HEK293 (cell line): ENCODE results near the gene DPF3.

Source experiments
- CTCF ChIA-PET: fragments of 350-600 bp; formaldehyde crosslinking; extraction: SDS; loops from one replicate; lab custom pipeline; 2021; ENCODE audit warnings: antibody characterized with exemption; lab: Yijun Ruan, JAX
- POLR2A ChIA-PET: fragments of 300-600 bp; formaldehyde crosslinking; extraction: SDS; loops from one replicate; lab custom pipeline; 2020; ENCODE audit warnings: antibody characterized with exemption, inconsistent platforms; lab: Yijun Ruan, JAX
- H3K27ac ChIP-seq: fragments of 200-500 bp; sonication (Bioruptor generic); 2 replicates; pipeline ENCODE4 v1.5.1; 2014; ENCODE audit warnings: low read depth, low read length, control low read depth, inconsistent platforms; ENCODE audit errors: extremely low read depth
- H3K36me3 ChIP-seq, 2 experiments: fragments of 200-500 bp in 1 of 2; sonication (Bioruptor generic) in 1 of 2; 1 replicate in 1 of 2; 2 replicates in 1 of 2; pipeline ENCODE4 v1.5.1; 2014 to 2017; ENCODE audit warnings: inconsistent platforms in 2 of 2, low read length in 2 of 2; ENCODE audit not compliant: control insufficient read depth in 2 of 2, insufficient read depth in 1 of 2
- H3K4me1 ChIP-seq: fragments of 200-500 bp; sonication (Bioruptor generic); 2 replicates; pipeline ENCODE4 v1.5.1; 2014; ENCODE audit warnings: mild to moderate bottlenecking, low read length, inconsistent platforms; ENCODE audit not compliant: control insufficient read depth, insufficient read depth
- H3K4me3 ChIP-seq: 2 replicates; pipeline ENCODE4 v1.5.1; 2011; ENCODE audit warnings: low read depth, mild to moderate bottlenecking, control low read depth, low read length, moderate library complexity
- H3K9me3 ChIP-seq: fragments of 200-500 bp; sonication (Bioruptor generic); 2 replicates; pipeline ENCODE4 v1.5.1; 2014; ENCODE audit warnings: low read depth, low read length, inconsistent platforms; ENCODE audit not compliant: control insufficient read depth, insufficient read depth
- PRDM1 ChIP-seq: fragments of 450-650 bp; formaldehyde crosslinking; IDR thresholded peaks from 2 replicates; pipeline ENCODE4; 2016; ENCODE audit warnings: missing biosample characterization, missing genetic modification characterization
- PRDM10 ChIP-seq: fragments of 450-650 bp; formaldehyde crosslinking; IDR thresholded peaks from 2 replicates; pipeline ENCODE4 v1.5.1; 2016; ENCODE audit warnings: missing biosample characterization, missing genetic modification characterization
- ZBTB1 ChIP-seq: fragments of 450-650 bp; formaldehyde crosslinking; IDR thresholded peaks from 2 replicates; pipeline ENCODE4 v1.5.1; 2016; ENCODE audit warnings: missing biosample characterization, missing genetic modification characterization
- ZFP69B ChIP-seq: fragments of 450-650 bp; formaldehyde crosslinking; IDR thresholded peaks from 2 replicates; pipeline ENCODE4 v1.5.1; 2016; ENCODE audit warnings: missing biosample characterization, missing genetic modification characterization
- ZNF157 ChIP-seq: fragments of 450-650 bp; formaldehyde crosslinking; IDR thresholded peaks from 2 replicates; pipeline ENCODE4 v1.5.1; 2016; ENCODE audit warnings: missing biosample characterization, missing genetic modification characterization
- ZNF169 ChIP-seq: fragments of 450-650 bp; formaldehyde crosslinking; IDR thresholded peaks from 2 replicates; pipeline ENCODE4 v1.5.1; 2016; ENCODE audit warnings: missing biosample characterization, missing genetic modification characterization
- ZNF24 ChIP-seq: fragments of 450-650 bp; formaldehyde crosslinking; IDR thresholded peaks from 2 replicates; pipeline ENCODE4 v1.5.1; 2016; ENCODE audit warnings: missing biosample characterization, missing genetic modification characterization
- ZNF37A ChIP-seq: fragments of 450-650 bp; IDR thresholded peaks from 2 replicates; pipeline ENCODE4 v1.5.1; 2018; ENCODE audit warnings: missing biosample characterization, missing genetic modification characterization
- ZNF391 ChIP-seq: fragments of 450-650 bp; formaldehyde crosslinking; IDR thresholded peaks from 2 replicates; pipeline ENCODE4 v1.5.1; 2016; ENCODE audit warnings: low read depth, missing biosample characterization, missing genetic modification characterization, borderline replicate concordance
- ZNF449 ChIP-seq: fragments of 450-650 bp; formaldehyde crosslinking; IDR thresholded peaks from 2 replicates; pipeline ENCODE4 v1.5.1; 2017; ENCODE audit warnings: missing biosample characterization, mild to moderate bottlenecking, missing genetic modification characterization, moderate library complexity
- ZNF621 ChIP-seq: fragments of 450-650 bp; formaldehyde crosslinking; IDR thresholded peaks from 2 replicates; pipeline ENCODE4 v1.5.1; 2017; ENCODE audit warnings: missing biosample characterization, missing genetic modification characterization
- ZNF701 ChIP-seq: fragments of 450-650 bp; formaldehyde crosslinking; IDR thresholded peaks from 2 replicates; pipeline ENCODE4 v1.5.1; 2016; ENCODE audit warnings: missing biosample characterization, missing genetic modification characterization
- ZNF785 ChIP-seq: fragments of 450-650 bp; formaldehyde crosslinking; IDR thresholded peaks from 2 replicates; pipeline ENCODE4 v1.5.1; 2016; ENCODE audit warnings: missing biosample characterization, missing genetic modification characterization
- ZNF843 ChIP-seq: fragments of 450-650 bp; formaldehyde crosslinking; IDR thresholded peaks from 2 replicates; pipeline ENCODE4 v1.5.1; 2016; ENCODE audit warnings: missing biosample characterization, missing genetic modification characterization
- ZSCAN16 ChIP-seq: fragments of 450-650 bp; formaldehyde crosslinking; IDR thresholded peaks from 2 replicates; pipeline ENCODE4 v1.5.1; 2016; ENCODE audit warnings: missing biosample characterization, missing genetic modification characterization
- ZSCAN18 ChIP-seq: fragments of 450-650 bp; formaldehyde crosslinking; IDR thresholded peaks from 2 replicates; pipeline ENCODE4 v1.5.1; 2016; ENCODE audit warnings: missing biosample characterization, missing genetic modification characterization
- ZXDB ChIP-seq: fragments of 450-650 bp; formaldehyde crosslinking; IDR thresholded peaks from 2 replicates; pipeline ENCODE4 v1.5.1; 2016; ENCODE audit warnings: missing biosample characterization, missing genetic modification characterization
- TF ChIP-seq, protein P1 (sequence below): fragments of 450-650 bp; formaldehyde crosslinking; IDR thresholded peaks from 2 replicates; pipeline ENCODE4 v1.5.1; 2016; ENCODE audit warnings: missing biosample characterization, missing genetic modification characterization

Gene DPF3

DNA sequence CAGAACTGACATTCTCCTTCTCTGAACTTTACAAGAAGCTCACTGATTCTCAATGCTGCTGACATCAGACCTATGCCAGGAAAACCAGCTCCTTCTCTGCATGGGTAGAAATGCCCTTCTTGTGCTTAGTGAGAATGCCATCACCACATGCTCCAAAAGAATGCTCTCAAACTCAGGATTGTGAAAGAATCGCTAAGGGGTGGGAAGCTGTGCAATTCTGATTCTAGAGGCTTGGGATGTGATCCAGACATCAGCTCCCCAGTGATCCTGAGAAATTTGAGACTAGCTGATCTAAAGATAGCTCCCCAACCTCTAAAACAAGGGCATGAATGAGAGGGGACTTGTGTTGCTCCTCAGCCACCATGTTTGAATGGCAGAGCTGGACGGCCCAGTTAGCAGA, 113.2 kb downstream of the DPF3 start:
- Histone ChIP-seq H3K27ac (no peak overlapping the region), H3K4me1 (no peaks in the 10 kb centered on the region), H3K36me3 (no peaks in the 10 kb centered on the region), H3K9me3 (no peaks in the 10 kb centered on the region), H3K4me3 (no peak overlapping the region)
- CTCF ChIA-PET = interaction anchor here (0.5 kb wide), 1 partner anchor 40 kb away, joined by 4 read pairs; no protein-coding TSS in a partner anchor
- TF ChIP-seq ZBTB1 (tag by site-specific recombination) = no peak
- TF ChIP-seq ZSCAN18 = no peak
- no peak for TF ChIP-seq ZNF785
- no peak for TF ChIP-seq ZNF391 (tag by site-specific recombination)
- no peak for TF ChIP-seq ZXDB (tag by site-specific recombination)
- TF ChIP-seq, protein P1, sequence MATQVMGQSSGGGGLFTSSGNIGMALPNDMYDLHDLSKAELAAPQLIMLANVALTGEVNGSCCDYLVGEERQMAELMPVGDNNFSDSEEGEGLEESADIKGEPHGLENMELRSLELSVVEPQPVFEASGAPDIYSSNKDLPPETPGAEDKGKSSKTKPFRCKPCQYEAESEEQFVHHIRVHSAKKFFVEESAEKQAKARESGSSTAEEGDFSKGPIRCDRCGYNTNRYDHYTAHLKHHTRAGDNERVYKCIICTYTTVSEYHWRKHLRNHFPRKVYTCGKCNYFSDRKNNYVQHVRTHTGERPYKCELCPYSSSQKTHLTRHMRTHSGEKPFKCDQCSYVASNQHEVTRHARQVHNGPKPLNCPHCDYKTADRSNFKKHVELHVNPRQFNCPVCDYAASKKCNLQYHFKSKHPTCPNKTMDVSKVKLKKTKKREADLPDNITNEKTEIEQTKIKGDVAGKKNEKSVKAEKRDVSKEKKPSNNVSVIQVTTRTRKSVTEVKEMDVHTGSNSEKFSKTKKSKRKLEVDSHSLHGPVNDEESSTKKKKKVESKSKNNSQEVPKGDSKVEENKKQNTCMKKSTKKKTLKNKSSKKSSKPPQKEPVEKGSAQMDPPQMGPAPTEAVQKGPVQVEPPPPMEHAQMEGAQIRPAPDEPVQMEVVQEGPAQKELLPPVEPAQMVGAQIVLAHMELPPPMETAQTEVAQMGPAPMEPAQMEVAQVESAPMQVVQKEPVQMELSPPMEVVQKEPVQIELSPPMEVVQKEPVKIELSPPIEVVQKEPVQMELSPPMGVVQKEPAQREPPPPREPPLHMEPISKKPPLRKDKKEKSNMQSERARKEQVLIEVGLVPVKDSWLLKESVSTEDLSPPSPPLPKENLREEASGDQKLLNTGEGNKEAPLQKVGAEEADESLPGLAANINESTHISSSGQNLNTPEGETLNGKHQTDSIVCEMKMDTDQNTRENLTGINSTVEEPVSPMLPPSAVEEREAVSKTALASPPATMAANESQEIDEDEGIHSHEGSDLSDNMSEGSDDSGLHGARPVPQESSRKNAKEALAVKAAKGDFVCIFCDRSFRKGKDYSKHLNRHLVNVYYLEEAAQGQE = no peak
- no peak for TF ChIP-seq ZNF169
- no peak for TF ChIP-seq PRDM1
- TF ChIP-seq ZNF701 (tag by site-specific recombination) = no peak
- no peak for TF ChIP-seq ZNF37A (tag by site-specific recombination)
- TF ChIP-seq ZSCAN16 (tag by site-specific recombination) = no peak
- no peak for TF ChIP-seq ZFP69B (tag by site-specific recombination)
- no peak for TF ChIP-seq ZNF24
- TF ChIP-seq ZNF157 = no peak
- TF ChIP-seq ZNF621 (tag by site-specific recombination) = no peak
- no peak for TF ChIP-seq ZNF843 (tag by site-specific recombination)
- no peak for TF ChIP-seq ZNF449
- TF ChIP-seq PRDM10 (tag by site-specific recombination) = no peak
- POLR2A ChIA-PET = interaction anchor here (1.0 kb wide), 1 partner anchor 11 kb away, joined by 3 read pairs; no protein-coding TSS in a partner anchor
